Measurements from ENCODE around the gene PPIF.

Gene PPIF

GRCh38 chr10:79380125-79380945 is 33.1 kb downstream of the PPIF start:
- no peaks in the 10 kb centered on the region for H3K9me3 ChIP-seq (replicated peaks in 1 of 11)
- no peak overlapping the region for H3K27ac ChIP-seq
- no peaks in the 10 kb centered on the region for H3K27me3 ChIP-seq
- no peak overlapping the region for H3K4me3 ChIP-seq
- peaks cover 0 to 15% (median 0%) of the 10 kb centered on the region in 11 experiments; a peak in 9 of 22 replicates for H3K36me3 ChIP-seq
- H3K4me2 ChIP-seq: 0 out of 22 replicates have a peak overlapping the region, but pooled peaks of 1 of the 11 experiments have one; percentile 11
- no peak for TF ChIP-seq Cebpa-rat (IDR thresholded peaks at IDR 0.05)
- no peak overlapping the region for H3K9ac ChIP-seq
- H4K20me1 ChIP-seq: peaks cover 0 to 21% (median 0%) of the 10 kb centered on the region in 11 experiments; a peak in 5 of 22 replicates
- H3K4me1 ChIP-seq: peaks cover 0 to 35% (median 10%) of the 10 kb centered on the region in 10 experiments; a peak in 16 of 20 replicates

GRCh38 chr10:79380946-79381721 is 33.9 kb downstream of the PPIF start:
- 0 out of 22 replicates have a peak overlapping the region, but pooled peaks of 1 of the 11 experiments have one; percentile 11 for H3K4me2 ChIP-seq
- H3K9ac ChIP-seq: no peak overlapping the region
- peaks cover 0 to 30% (median 9%) of the 10 kb centered on the region in 10 experiments; a peak in 14 of 20 replicates for H3K4me1 ChIP-seq
- no peaks in the 10 kb centered on the region for H3K9me3 ChIP-seq (replicated peaks in 1 of 11)
- H3K4me3 ChIP-seq: no peak overlapping the region
- no peaks in the 10 kb centered on the region for H3K27me3 ChIP-seq
- peaks cover 0 to 21% (median 8%) of the 10 kb centered on the region in 11 experiments; a peak in 11 of 22 replicates for H3K36me3 ChIP-seq
- no peak for TF ChIP-seq Cebpa-rat (IDR thresholded peaks at IDR 0.05)
- H4K20me1 ChIP-seq: peaks cover 0 to 29% (median 0%) of the 10 kb centered on the region in 11 experiments; a peak in 5 of 22 replicates
- H3K27ac ChIP-seq: no peak overlapping the region

DNA sequence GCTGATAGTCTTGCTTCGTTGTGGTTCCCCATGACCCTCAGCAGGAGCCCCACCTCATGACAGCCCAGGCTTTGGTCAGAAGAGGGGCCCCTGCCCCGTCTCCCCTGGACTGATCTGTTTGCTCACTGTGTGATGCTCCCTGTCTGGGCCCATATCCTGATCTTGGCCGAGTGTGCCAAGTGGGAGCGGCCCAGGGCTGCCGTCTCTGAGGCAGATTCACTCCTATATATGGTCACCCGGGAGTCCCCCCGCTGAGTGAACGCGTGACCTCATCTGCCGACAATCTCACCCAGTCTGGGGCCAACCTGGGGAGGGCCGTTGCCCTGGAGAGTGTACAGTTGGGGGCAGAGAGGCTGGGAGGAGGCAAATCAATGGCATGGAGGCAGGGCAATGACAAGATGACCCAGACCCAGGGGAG is 34.5 kb downstream of the PPIF start:
- H3K36me3 ChIP-seq: peaks cover 0 to 28% (median 15%) of the 10 kb centered on the region in 11 experiments; a peak in 12 of 22 replicates
- H4K20me1 ChIP-seq: peaks cover 0 to 36% (median 0%) of the 10 kb centered on the region in 11 experiments; a peak in 6 of 22 replicates
- H3K4me1 ChIP-seq: peaks cover 0 to 24% (median 3%) of the 10 kb centered on the region in 10 experiments; a peak in 13 of 20 replicates
- TF ChIP-seq Cebpa-rat (IDR thresholded peaks at IDR 0.05): no peak
- H3K27me3 ChIP-seq: no peaks in the 10 kb centered on the region
- H3K9ac ChIP-seq: no peak overlapping the region
- no peak overlapping the region for H3K27ac ChIP-seq
- no peak overlapping the region for H3K4me2 ChIP-seq
- no peaks in the 10 kb centered on the region for H3K9me3 ChIP-seq (replicated peaks in 1 of 11)
- no peak overlapping the region for H3K4me3 ChIP-seq

DNA sequence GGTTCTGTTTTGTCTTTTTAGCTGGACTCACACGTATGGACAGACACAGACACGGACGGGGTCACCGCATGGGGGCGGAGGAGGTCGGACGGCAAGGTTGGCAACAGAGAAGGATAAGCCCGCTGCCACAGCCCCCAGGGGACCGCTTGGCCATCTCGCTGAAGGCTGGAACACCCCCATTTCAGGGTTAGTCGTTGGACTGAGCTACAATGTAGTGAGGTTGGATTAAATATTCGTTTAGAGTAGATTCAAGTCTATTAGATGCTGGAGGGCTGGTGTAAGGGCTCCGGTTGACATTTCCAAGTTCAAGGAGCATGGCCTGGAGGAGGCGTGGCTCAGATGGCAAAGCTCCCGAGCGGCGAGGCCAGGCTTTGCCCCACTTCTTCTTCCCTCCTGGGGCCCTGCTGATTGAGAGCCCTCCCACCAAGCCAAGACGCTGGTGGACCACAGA is 35.2 kb downstream of the PPIF start:
- H3K9me3 ChIP-seq (replicated peaks in 1 of 11): no peaks in the 10 kb centered on the region
- H3K4me3 ChIP-seq: no peak overlapping the region
- H3K36me3 ChIP-seq: peaks cover 0 to 35% (median 21%) of the 10 kb centered on the region in 11 experiments; a peak in 13 of 22 replicates
- H3K9ac ChIP-seq: no peak overlapping the region
- no peaks in the 10 kb centered on the region for H3K27me3 ChIP-seq
- H4K20me1 ChIP-seq: peaks cover 0 to 40% (median 0%) of the 10 kb centered on the region in 11 experiments; a peak in 6 of 22 replicates
- peaks cover 0 to 24% (median 0%) of the 10 kb centered on the region in 10 experiments; a peak in 8 of 20 replicates for H3K4me1 ChIP-seq
- no peak overlapping the region for H3K4me2 ChIP-seq
- TF ChIP-seq Cebpa-rat (IDR thresholded peaks at IDR 0.05): no peak
- H3K27ac ChIP-seq: no peak overlapping the region

DNA sequence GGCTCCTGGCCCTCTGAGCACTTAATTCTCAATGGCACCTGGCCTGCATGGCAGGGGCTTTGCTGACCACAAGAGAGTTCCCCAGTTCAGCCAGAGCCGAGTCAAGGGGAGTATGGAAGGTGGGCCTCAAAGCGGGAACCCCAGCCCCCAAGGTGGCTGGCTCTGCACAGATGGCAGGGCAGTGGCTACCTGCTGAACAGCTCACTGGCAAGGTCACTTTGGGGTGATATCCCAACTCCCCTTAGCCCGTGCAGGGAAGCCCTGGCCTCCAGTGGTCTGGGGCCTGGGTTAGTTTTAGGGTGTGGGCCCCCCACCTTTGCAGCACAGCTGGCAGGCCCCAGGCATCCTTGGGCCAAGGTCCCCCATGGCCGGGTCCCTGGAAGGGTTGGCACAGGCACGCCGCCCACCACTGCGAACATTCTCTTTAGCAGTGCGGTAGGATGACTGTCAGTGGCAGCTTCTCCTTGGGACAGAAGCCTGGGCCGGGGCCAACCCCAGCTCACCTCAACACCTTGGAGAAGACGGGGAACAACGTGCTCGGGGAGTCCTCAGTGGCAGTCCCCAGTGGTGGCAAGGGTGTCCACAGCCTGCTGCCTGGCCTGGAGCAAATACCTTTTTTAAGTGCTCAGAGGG is 36.8 kb downstream of the PPIF start:
- Histone ChIP-seq H3K4me1 (peaks cover 0 to 40% (median 11%) of the 10 kb centered on the region in 10 experiments; a peak in 16 of 20 replicates), H3K9ac (no peak overlapping the region), H3K36me3 (peaks cover 0 to 50% (median 21%) of the 10 kb centered on the region in 11 experiments; a peak in 13 of 22 replicates), H3K27me3 (no peaks in the 10 kb centered on the region), H3K4me2 (no peak overlapping the region), H3K9me3 (replicated peaks in 1 of 11) (no peaks in the 10 kb centered on the region), H3K27ac (no peak overlapping the region), H3K4me3 (no peak overlapping the region), H4K20me1 (peaks cover 0 to 56% (median 5%) of the 10 kb centered on the region in 11 experiments; a peak in 11 of 22 replicates)
- TF ChIP-seq Cebpa-rat (IDR thresholded peaks at IDR 0.05): no peak

DNA sequence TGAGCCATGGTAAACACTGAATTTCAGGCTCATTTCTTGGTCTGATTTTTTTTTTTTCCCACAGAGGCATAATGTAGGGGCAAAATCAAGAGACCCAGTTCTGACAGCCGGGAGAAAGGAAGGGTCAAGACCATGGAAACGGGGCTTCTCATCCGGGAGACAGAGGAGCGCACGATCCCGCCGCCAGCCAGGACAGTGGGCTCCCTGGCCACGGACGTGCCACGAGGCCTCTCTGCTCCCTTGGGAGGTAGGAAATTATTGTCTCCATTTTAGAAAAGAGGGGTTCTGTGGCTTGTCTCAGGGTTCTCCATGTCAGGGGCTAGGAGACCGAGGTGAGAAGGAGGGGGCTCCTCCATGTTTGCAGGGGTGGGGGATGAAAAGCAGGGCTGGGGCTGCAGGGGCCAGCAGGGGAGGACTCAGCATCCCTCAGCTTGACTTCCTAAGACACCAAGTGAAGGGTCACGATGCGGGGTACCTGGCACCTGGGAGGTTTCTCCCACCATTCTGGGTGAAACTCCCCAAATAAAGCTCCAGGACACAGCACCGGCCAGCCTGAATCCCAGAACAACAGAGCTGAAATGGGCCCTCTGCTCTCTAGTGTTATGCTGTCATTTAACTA is 37.6 kb downstream of the PPIF start:
- H3K9me3 ChIP-seq (replicated peaks in 1 of 11): no peaks in the 10 kb centered on the region
- no peaks in the 10 kb centered on the region for H3K27me3 ChIP-seq
- H3K4me2 ChIP-seq: no peak overlapping the region
- TF ChIP-seq Cebpa-rat (IDR thresholded peaks at IDR 0.05): no peak
- H3K4me3 ChIP-seq: no peak overlapping the region
- H4K20me1 ChIP-seq: peaks cover 0 to 62% (median 5%) of the 10 kb centered on the region in 11 experiments; a peak in 11 of 22 replicates
- no peak overlapping the region for H3K9ac ChIP-seq
- peaks cover 4 to 48% (median 19%) of the 10 kb centered on the region in 10 experiments; a peak in 16 of 20 replicates for H3K4me1 ChIP-seq
- peaks cover 0 to 52% (median 25%) of the 10 kb centered on the region in 11 experiments; a peak in 13 of 22 replicates for H3K36me3 ChIP-seq
- no peak overlapping the region for H3K27ac ChIP-seq

GRCh38 chr10:79385392-79385795 is 38.1 kb downstream of the PPIF start:
- Histone ChIP-seq H3K4me1 (peaks cover 9 to 49% (median 25%) of the 10 kb centered on the region in 10 experiments), H3K4me3 (no peak overlapping the region), H3K9ac (no peak overlapping the region), H3K9me3 (replicated peaks in 1 of 11) (no peaks in the 10 kb centered on the region), H3K27ac (no peak overlapping the region), H4K20me1 (peaks cover 0 to 62% (median 5%) of the 10 kb centered on the region in 11 experiments; a peak in 11 of 22 replicates), H3K36me3 (peaks cover 0 to 56% (median 29%) of the 10 kb centered on the region in 11 experiments; a peak in 13 of 22 replicates), H3K4me2 (no peak overlapping the region), H3K27me3 (no peaks in the 10 kb centered on the region)
- TF ChIP-seq Cebpa-rat (IDR thresholded peaks at IDR 0.05): no peak

Measured in BLaER1 treated with 17β-estradiol and CSF1 and Interleukin-3, amounts not matched to agents 10 nM and 100 nM (cell line).